Adrenal gland (tissue), 12 donors: ENCODE results near the gene LSM11. TPM values are rescaled to one million over a fixed set of nuclear protein-coding genes. Genes with fewer than 3 reads are reported as not detected.

ENCODE experiments used
- DNase-seq, 7 donors: peaks; one replicate each; pipeline ENCODE4 v3.0.0-alpha.2; 2019 to 2020
- H3K27ac ChIP-seq, 5 donors: fragments of 200-600 bp; sonication (generic) in 4 of 5; 1 replicate in 3 of 5; 2 replicates in 2 of 5; pipeline versions ENCODE4 v1.5.1 to v1.8.0; 2016 to 2020; ENCODE audit warnings: mild to moderate bottlenecking in 1 of 5
- H3K27me3 ChIP-seq: fragments of 200-600 bp; 2 replicates; pipeline ENCODE4 v1.8.0; 2021
- H3K36me3 ChIP-seq, 2 donors: fragments of 200-600 bp; replicated peaks in 1 of 2; 1 replicate in 1 of 2; 2 replicates in 1 of 2; pipeline versions ENCODE4 v1.5.1 to v1.8.0; 2018 to 2022
- H3K4me1 ChIP-seq, 2 donors: fragments of 200-600 bp; replicated peaks in 1 of 2; 1 replicate in 1 of 2; 2 replicates in 1 of 2; pipeline versions ENCODE4 v1.5.1 to v1.8.0; 2018 to 2021
- H3K4me3 ChIP-seq, 4 donors: fragments of 200-600 bp; sonication (generic) in 3 of 4; one replicate each; pipeline ENCODE4 v1.5.1; 2016 to 2018
- H3K9me3 ChIP-seq, 3 donors: fragments of 200-600 bp; sonication (generic) in 1 of 3; replicated peaks in 1 of 3; 1 replicate in 2 of 3; 2 replicates in 1 of 3; pipeline versions ENCODE4 v1.5.1 to v1.8.0; 2016 to 2021
- POLR2A ChIP-seq, 2 donors: fragments of 450-650 bp; IDR thresholded peaks; one replicate each; pipeline ENCODE4 v1.6.1; 2017; ENCODE audit warnings: antibody characterized with exemption in 2 of 2, mild to moderate bottlenecking in 2 of 2, moderate library complexity in 1 of 2
- WGBS, 4 donors: extraction: QIAGEN DNeasy Blood & Tissue Kit in 2 of 4; methylation state at CpG; one replicate each; pipeline versions ENCODE4 v1.1.5 to v1.1.7; 2013 to 2017; 5-methylcytosine and 5-hydroxymethylcytosine counted together
- intact Hi-C, 2 donors: fragments of 100-400 bp; cut with DNase I; formaldehyde crosslinking; loops; one replicate each; pipeline versions ENCODE4 v1.14.1 to v1.15.0; 2022 to 2023
- polyA plus RNA-seq, 3 donors: library from polyadenylated mRNA; stranded (reverse); fragments of 200-250 nt in 2 of 3; fragments of 350-450 nt in 1 of 3; fragmentation: Illumina TruSeq in 1 of 3; extraction: RNeasy Lipid Tissue Mini Kit (QIAGEN cat#74804) in 1 of 3; gene quantifications; one replicate each; pipeline ENCODE4 v1.2.3, GENCODE V29; 2013 to 2014
- total RNA-seq, 9 donors: library from RNA; depleted of rRNA in 4 of 9; stranded (reverse); fragments of >200 nt in 4 of 9; fragments of 120-200 nt in 1 of 9; fragmentation: NEBNext Ultra II Directional in 1 of 9; extraction: Animal tissue kit (Norgen Biotek cat#: 25700) in 1 of 9; gene quantifications; one replicate each; pipeline versions ENCODE4 v1.1.0 to v1.2.4, GENCODE V29; 2013 to 2023
- TF ChIP-seq, protein P1 (sequence below), 6 experiments: fragments of 450-650 bp in 4 of 6; fragments of 200-600 bp in 2 of 6; sonication (generic) in 1 of 6; IDR thresholded peaks; 1 replicate in 5 of 6; 2 replicates in 1 of 6; pipeline versions ENCODE4 v1.5.1 to v1.8.0; 2016 to 2021; ENCODE audit warnings: antibody characterized with exemption in 6 of 6, mild to moderate bottlenecking in 2 of 6, moderate library complexity in 1 of 6
- donor health status: healthy with polysubstance abuse.
- donor health status: Bipolar disorder and iron deficiency.
- donor health status: DM: yes; HTN: yes; CAD: no.
- donor health status: DM: no; HTN: no; CAD: no.
- donor health status: DM: no; HTN: no; CAD: no.
- donor health status: DM: yes; HTN: yes; CAD: no.

The LSM11 gene
- total and polyA plus RNA-seq, 12 donors = 1.0 to 28.2 (median 4.3) TPM

DNA sequence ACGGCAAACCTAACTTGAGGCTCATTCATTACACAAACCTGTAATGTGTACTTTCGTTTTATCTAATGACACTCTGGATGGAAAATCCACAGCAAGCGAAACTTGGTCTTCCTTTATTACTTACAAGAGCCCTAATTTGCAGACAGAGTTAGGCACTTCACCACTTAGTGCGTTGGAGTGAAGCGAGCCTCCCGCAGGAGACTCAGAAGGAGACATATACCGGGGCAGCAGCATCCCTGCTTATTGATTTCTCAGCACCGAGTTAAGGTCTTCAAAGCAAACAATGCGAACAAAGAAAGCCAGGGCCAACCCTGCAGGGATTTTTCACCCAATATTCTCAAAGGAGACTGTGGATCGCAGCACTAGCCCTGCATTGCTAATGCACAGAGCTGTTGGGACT is 28.6 kb downstream of the LSM11 start:
- Histone ChIP-seq H3K4me1 (no peaks in the 10 kb centered on the region), H3K9me3 (no peaks in the 10 kb centered on the region), H3K27ac (no peak overlapping the region), H3K4me3 (no peak overlapping the region), H3K36me3 (no peaks in the 10 kb centered on the region), H3K27me3 (no peaks in the 10 kb centered on the region)
- no peak for TF ChIP-seq POLR2A (IDR thresholded peaks at IDR 0.05)
- TF ChIP-seq, protein P1, sequence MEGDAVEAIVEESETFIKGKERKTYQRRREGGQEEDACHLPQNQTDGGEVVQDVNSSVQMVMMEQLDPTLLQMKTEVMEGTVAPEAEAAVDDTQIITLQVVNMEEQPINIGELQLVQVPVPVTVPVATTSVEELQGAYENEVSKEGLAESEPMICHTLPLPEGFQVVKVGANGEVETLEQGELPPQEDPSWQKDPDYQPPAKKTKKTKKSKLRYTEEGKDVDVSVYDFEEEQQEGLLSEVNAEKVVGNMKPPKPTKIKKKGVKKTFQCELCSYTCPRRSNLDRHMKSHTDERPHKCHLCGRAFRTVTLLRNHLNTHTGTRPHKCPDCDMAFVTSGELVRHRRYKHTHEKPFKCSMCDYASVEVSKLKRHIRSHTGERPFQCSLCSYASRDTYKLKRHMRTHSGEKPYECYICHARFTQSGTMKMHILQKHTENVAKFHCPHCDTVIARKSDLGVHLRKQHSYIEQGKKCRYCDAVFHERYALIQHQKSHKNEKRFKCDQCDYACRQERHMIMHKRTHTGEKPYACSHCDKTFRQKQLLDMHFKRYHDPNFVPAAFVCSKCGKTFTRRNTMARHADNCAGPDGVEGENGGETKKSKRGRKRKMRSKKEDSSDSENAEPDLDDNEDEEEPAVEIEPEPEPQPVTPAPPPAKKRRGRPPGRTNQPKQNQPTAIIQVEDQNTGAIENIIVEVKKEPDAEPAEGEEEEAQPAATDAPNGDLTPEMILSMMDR (IDR thresholded peaks at IDR 0.05) = no peak
- WGBS, 4 donors = 80 to 91% (median 85%) methylated on average over 10 of the region's 10 CpGs
- intact Hi-C loops = no loop called here
- no peak for DNase-seq

DNA sequence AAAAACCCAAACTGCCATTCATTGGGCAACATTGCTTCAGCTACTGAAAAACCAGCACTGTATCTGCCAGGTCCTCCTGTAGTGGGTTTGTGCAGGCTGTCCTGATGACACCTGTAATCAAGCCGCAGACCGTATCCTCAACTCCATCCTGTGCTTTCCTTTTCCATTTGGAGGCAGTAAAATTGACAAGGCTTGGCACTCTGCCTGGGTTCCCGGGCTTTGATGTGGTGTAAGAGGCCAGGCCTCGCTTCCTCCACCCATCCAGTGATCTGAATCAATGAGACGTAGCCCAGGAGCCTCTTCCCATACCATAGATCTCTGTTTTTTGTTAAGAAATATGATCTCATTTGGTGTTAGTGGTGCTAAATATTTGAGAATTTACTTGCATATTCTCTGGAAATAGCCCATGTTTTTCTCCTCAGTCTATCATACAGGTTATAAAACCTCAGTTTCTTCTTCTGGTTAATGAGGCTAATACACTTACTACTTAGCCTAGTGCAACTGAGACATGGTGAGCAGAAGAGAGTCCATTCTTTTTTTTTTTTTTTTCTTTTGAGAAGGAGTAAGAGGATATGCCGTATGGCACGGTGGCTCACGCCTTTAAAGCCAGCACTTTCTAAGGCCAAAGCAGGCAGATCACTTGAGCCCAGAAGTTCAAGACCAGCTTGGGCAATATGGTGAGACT is 34.8 kb downstream of the LSM11 start:
- H3K4me3 ChIP-seq = no peak overlapping the region
- H3K27me3 ChIP-seq = no peaks in the 10 kb centered on the region
- H3K9me3 ChIP-seq = no peaks in the 10 kb centered on the region
- TF ChIP-seq, protein P1 (IDR thresholded peaks at IDR 0.05) = no peak
- no peak for TF ChIP-seq POLR2A (IDR thresholded peaks at IDR 0.05)
- 66 to 72% (median 69%) methylated on average over 8 of the region's 8 CpGs for WGBS, 4 donors
- peak in 3 of 7 donors; percentile 17 to 41 (median 40) for DNase-seq
- intact Hi-C loops = no loop called here
- no peaks in the 10 kb centered on the region for H3K4me1 ChIP-seq
- H3K36me3 ChIP-seq = no peaks in the 10 kb centered on the region
- H3K27ac ChIP-seq = no peak overlapping the region

DNA sequence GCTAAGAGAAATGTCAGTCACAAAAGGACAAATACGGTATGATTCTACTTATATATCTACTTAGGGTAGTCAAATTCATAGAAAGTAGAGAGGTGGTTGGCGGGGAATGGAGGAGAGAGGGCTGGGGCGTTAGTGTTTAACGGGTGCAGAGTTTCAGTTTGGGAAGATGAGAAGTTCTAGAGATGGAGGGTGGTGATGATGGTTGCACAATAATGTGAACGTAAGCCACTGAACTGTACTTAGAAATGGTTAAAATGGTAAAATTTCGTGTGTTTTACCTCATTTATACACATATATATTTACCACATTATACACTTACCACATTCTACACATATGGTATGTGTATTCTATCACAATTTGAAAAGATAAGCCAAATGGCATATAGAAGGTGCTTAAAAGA is 35.7 kb downstream of the LSM11 start:
- no peaks in the 10 kb centered on the region for H3K4me1 ChIP-seq
- no peaks in the 10 kb centered on the region for H3K27me3 ChIP-seq
- WGBS, 4 donors = 73 to 86% (median 78%) methylated on average over 6 of the region's 6 CpGs
- H3K36me3 ChIP-seq = no peaks in the 10 kb centered on the region
- no peak overlapping the region for H3K27ac ChIP-seq
- H3K4me3 ChIP-seq = no peak overlapping the region
- H3K9me3 ChIP-seq = no peaks in the 10 kb centered on the region
- DNase-seq = no peak
- intact Hi-C loops = no loop called here
- TF ChIP-seq POLR2A (IDR thresholded peaks at IDR 0.05) = no peak
- TF ChIP-seq, protein P1 (IDR thresholded peaks at IDR 0.05) = no peak

DNA sequence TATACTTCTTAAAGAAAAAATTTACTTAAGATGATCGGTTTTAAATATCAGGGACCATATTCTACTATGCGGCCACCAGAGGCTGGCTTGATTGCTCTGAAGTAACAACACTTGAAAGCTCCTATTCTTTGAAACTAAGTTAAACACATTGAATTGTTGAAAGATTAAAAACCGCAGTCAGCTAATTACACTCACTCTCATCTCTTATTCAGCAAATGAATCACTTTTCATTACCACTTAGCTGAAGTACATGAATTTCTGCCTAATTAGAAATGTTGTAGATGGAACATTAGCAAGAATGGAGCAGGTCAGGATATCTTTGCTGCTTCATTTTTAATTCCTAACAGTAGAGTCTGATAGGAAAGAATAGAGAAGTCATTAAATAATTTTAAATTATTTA is 42.3 kb downstream of the LSM11 start:
- Histone ChIP-seq H3K4me1 (no peaks in the 10 kb centered on the region), H3K27ac (no peak overlapping the region), H3K36me3 (peaks cover 0 to 6% of the 10 kb centered on the region in 2 donors), H3K9me3 (no peaks in the 10 kb centered on the region), H3K4me3 (no peak overlapping the region), H3K27me3 (no peaks in the 10 kb centered on the region)
- 92 to 95% (median 94%) methylated on average over 3 of the region's 3 CpGs for WGBS, 4 donors
- DNase-seq = no peak
- TF ChIP-seq, protein P1 (IDR thresholded peaks at IDR 0.05) = no peak
- TF ChIP-seq POLR2A (IDR thresholded peaks at IDR 0.05) = no peak
- intact Hi-C loops = no loop called here
